G401 (cell line): ENCODE data around the gene RPEL1. TPM values are rescaled to one million over a fixed set of nuclear protein-coding genes. Genes with fewer than 3 reads are reported as not detected.
"Not testable (repeated sequence)": the region's sequence is repeated elsewhere in the genome, so short reads cannot be mapped to it uniquely, and the experiment has no call there.

ENCODE experiments used
- DNase-seq: peaks from one replicate; pipeline ENCODE4 v3.0.0-alpha.2; 2015; ENCODE audit warnings: low spot score
- in situ Hi-C: cut with HindIII; loops from 2 replicates; pipeline ENCODE4 v1.10.0; 2016; ENCODE audit warnings: low sequenced_read_pairs, mixed read lengths
- total RNA-seq: library from RNA; depleted of rRNA; stranded (reverse); fragments of >200 nt; shearing (Covaris generic); gene quantifications from 2 replicates; pipeline ENCODE4 v1.2.3, GENCODE V29; 2014; rRNA removed

RPEL1 gene
- total RNA-seq, result 0.03 and 0.06 TPM in 2 replicates

DNA sequence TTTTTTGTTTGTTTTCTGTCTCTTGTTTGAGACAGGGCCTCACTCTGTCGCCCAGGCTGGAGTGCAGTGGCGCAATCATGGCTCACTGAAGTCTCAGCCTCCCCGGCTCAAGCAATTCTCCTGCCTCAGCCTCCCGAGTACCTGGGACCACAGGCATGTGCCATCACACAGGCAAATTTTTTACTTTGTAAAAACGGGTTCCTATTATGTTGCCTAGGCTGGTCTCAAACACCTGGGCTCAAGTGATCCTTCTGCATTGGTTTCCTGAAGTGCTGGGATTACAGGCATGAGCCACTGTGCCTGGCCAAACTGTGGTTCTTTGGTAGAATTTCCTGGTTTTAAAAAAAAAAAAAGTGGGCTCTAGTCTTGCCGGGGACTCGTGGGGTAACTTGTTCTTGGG lies at the start of gene RPEL1:
RPEL1 (plus strand) TSS at position 301 of the 400 bp plus-strand sequence. CDS start 110 bp downstream, outside the sequence.
- in situ Hi-C loops, result not testable (repeated sequence)

DNA sequence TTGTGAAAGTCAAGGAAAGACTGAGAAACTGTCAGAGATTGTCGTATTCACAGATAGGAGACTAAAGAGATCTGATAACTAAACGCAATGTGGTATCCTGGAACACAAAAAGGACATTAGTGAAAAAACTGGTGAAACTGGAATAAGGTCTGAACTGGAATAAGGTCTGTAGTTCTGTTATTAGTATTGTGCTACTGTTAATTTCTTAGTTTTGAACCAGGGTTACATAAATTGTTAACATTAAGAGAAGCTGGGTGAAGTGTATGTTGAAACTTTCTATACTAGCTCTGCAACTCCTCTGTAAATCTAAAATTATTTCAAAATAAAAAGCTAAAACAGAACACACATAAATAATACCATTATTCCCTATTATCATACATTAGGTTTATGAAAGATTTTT lies 49.2 kb upstream of the RPEL1 start:
- in situ Hi-C loops, result no loop called here
- no peak for DNase-seq

More for the DNA sequence above, at the start of gene RPEL1:
- DNase-seq, result not testable (repeated sequence)

GRCh38 chr10:103197174-103197573 lies 48.5 kb upstream of the RPEL1 start:
- in situ Hi-C loops, result no loop called here
- DNase-seq, result peak; percentile 68

DNA sequence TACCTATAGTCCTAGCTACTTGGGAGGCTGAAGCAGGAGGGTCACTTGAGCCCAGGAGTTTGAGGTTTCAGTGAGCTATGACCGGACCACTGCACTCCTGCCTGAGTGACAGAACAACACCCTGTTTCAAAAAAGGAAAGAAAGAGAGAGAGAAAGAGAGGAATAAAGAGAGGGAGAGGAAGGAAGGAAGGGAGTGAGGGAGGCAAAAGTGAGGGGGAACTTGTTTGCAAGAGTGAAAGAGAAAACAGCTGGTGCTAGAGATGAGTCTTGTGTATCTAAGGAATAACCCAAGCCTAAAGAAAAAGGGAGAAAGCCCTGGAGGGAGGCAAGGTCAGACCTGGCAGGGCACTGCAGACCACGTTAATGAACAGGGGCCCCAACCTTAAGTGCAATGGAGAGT lies 47.8 kb upstream of the RPEL1 start:
- DNase-seq, result no peak
- in situ Hi-C loops, result no loop called here

GRCh38 chr10:103198648-103199047 lies 47.0 kb upstream of the RPEL1 start:
- in situ Hi-C loops, result no loop called here
- DNase-seq, result no peak

DNA sequence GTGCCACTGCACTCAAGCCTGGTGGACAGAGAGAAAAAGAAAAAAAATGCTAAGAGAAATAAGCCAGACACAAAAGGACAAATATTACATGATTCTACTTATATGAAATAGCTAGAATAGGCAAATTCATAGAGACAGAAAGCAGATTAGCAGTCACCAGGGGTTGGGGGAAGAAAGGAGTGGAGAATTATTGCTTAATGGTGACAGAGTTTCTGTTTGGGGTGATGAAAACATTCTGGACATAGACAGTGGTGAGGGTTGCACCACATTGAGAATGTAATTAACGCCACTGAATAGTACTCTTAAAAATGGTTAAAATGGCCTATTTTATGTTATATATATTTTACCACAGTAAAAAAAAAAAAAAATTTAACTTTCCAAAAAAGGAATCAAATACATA lies 46.2 kb upstream of the RPEL1 start:
- DNase-seq, result no peak
- in situ Hi-C loops, result no loop called here

DNA sequence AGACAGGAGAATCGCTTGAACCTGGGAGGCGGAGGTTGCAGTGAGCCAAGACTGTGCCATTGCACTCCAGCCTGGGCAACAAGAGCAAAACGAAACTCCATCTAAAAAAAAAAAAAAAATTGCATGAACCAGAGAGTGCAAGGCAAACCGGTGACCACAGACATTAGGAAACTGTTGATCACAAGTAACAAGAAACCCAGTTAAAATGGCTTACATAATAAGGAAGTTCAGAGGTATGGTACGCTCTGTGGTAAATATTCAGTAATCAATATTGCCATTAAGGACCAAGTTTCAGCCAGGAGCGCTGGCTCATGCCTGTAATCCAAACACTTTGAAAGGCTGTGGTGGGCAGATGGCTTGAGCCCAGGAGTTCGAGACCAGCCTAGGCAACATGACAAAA lies 43.4 kb upstream of the RPEL1 start:
- in situ Hi-C loops, result no loop called here
- no peak for DNase-seq

DNA sequence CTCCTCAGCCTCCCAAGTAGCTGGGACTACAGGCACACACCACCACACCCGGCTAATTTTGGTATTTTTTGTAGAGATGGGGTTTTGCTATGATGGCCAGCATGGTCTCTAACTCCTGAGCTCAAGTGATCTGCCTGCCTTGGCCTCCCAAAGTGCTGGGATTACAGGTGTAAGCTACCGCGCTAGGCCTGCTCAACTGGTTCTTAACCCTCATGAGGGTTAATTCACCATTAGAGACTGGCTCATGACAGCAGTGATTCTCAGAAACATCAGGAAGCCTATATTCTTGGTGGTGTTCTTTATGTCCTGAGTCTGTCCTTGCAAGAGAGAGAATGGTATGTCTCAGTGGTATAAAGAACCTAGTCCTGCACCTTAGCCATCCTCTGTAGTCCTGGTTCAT lies 42.2 kb upstream of the RPEL1 start:
- in situ Hi-C loops, result no loop called here
- DNase-seq, result no peak

GRCh38 chr10:103204353-103205255 lies 41.1 kb upstream of the RPEL1 start:
- DNase-seq, result peak; percentile 46
- in situ Hi-C loops, result no loop called here

DNA sequence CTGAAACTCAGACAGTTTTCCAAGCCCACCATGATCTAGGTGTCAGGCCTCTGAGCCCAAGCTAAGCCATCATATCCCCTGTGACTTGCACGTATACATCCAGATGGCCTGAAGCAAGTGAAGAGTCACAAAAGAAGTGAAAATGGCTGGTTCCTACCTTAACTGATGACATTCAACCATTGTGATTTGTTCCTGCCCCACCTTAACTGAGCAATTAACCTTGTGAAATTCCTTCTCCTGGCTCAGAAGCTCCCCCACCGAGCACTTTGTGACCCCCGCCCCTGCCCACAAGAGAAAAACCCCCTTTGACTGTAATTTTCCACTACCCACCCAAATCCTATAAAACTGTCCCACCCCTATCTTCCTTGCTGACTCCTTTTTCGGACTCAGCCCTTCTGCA lies 40.3 kb upstream of the RPEL1 start:
- DNase-seq, in situ Hi-C loops: not testable (repeated sequence)

- in situ Hi-C loops, DNase-seq: not testable (repeated sequence)
Measured at GRCh38 chr10:103206715-103207114, 39.0 kb upstream of the RPEL1 start.

DNA sequence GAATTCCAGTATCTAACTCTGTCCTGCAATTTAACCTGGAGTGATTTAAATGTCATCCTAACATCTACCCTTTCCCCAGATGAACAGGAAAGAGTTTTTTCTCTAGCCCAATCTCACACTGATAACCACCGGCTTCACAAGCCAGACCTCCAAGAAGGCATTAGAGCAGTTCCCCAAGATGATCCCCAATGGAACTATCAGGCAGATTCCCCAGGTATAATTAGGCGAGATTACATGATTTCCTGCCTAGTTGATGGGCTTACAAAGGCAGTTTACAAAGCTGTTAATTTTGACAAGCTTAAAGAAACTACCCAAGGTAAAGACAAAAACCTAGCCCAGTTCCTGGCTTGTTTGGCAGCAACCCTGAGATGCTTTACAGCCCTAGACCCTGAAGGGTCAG lies 38.5 kb upstream of the RPEL1 start:
- no peak for DNase-seq
- in situ Hi-C loops, result no loop called here

DNA sequence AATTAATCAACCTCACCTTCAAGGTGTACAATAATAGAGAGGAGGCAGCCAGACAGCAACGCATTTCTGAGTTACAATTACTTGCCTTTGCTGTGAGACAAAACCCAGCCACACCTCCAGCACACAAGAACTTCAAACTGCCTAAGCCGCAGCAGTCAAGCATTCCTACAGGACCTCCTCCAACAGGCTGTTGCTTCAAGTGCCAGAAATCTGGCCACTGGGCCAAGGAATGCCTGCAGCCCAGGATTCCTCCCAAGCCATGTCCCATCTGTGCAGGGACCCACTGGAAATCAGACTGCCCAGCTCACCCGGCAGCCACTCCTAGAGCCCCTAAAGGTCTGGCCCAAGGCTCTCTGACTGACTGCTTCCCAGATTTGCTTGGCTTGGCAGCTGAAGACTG lies 38.0 kb upstream of the RPEL1 start:
- in situ Hi-C loops, DNase-seq: not testable (repeated sequence)

- DNase-seq, in situ Hi-C loops: not testable (repeated sequence)
Measured at GRCh38 chr10:103210262-103210661, 35.4 kb upstream of the RPEL1 start.

- DNase-seq, result no peak
- in situ Hi-C loops, result no loop called here
Measured at GRCh38 chr10:103215601-103216000, 30.1 kb upstream of the RPEL1 start.

GRCh38 chr10:103216362-103216761 lies 29.3 kb upstream of the RPEL1 start:
- DNase-seq, in situ Hi-C loops: not testable (repeated sequence)

GRCh38 chr10:103224133-103224532 lies 21.6 kb upstream of the RPEL1 start:
- DNase-seq, result no peak
- in situ Hi-C loops, result no loop called here

GRCh38 chr10:103224721-103225120 lies 21.0 kb upstream of the RPEL1 start:
- DNase-seq, in situ Hi-C loops: not testable (repeated sequence)

DNA sequence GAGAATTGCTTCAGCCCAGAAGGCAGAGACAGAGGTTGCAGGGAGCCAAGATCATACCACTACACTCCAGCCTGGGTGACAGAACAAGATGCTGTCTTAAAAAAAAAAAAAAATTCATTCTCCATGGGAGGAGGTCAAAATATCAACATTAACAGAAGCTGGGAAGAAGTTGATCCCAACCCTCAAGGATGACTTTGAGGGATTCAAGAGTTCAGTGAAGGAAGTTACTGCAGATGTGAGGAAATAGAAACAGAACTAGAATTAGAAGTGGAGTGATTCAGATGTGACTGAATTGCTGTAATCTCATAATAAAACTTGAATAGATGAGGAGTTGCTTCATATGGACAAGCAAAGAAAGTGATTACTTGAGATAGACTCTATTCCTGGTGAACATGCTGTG lies 19.7 kb upstream of the RPEL1 start:
- in situ Hi-C loops, result no loop called here

GRCh38 chr10:103227416-103227815 lies 18.3 kb upstream of the RPEL1 start:
- in situ Hi-C loops, result no loop called here

More for the DNA sequence above, 19.7 kb upstream of the RPEL1 start:
- DNase-seq, result no peak

GRCh38 chr10:103231047-103231551 lies 14.6 kb upstream of the RPEL1 start:
- in situ Hi-C loops, result no loop called here
- DNase-seq, result peak; percentile 69

More at GRCh38 chr10:103227416-103227815, 18.3 kb upstream of the RPEL1 start:
- DNase-seq, result no peak
